ENCODE measurements around the gene INPP5K. TPM values are rescaled to one million over a fixed set of nuclear protein-coding genes. Genes with fewer than 3 reads are reported as not detected.

Gene INPP5K
- total RNA-seq, 1 donor from 2014 or later: 23.0 TPM

- no peak overlapping the region for H3K9ac ChIP-seq (ENCODE audit: low read depth in 1 of 3, low read length in 3 of 3)
- peaks cover 9 to 13% (median 10%) of the 10 kb centered on the region in 3 donors for H3K4me1 ChIP-seq (ENCODE audit: control insufficient read depth in 3 of 3, insufficient read depth in 3 of 3, low read length in 3 of 3)
- no peak overlapping the region for H3K27ac ChIP-seq (ENCODE audit: low read depth, low read length)
- H3K36me3 ChIP-seq (ENCODE audit: control insufficient read depth in 3 of 3, insufficient read depth in 3 of 3, low read length in 3 of 3): peaks cover 31 to 50% (median 36%) of the 10 kb centered on the region in 3 donors
- no peak overlapping the region for H3K4me3 ChIP-seq (ENCODE audit: low read length in 3 of 3)
- H3K27me3 ChIP-seq (ENCODE audit: control insufficient read depth in 3 of 3, insufficient read depth in 3 of 3, low read length in 3 of 3): no peaks in the 10 kb centered on the region
- no peaks in the 10 kb centered on the region for H3K9me3 ChIP-seq (ENCODE audit: control insufficient read depth in 3 of 3, low read length in 3 of 3)
Measured at GRCh38 chr17:1470071-1470754, 46.2 kb downstream of the INPP5K start.

- no peaks in the 10 kb centered on the region for H3K27me3 ChIP-seq (ENCODE audit: control insufficient read depth in 3 of 3, insufficient read depth in 3 of 3, low read length in 3 of 3)
- H3K27ac ChIP-seq (ENCODE audit: low read depth, low read length): no peak overlapping the region
- H3K9ac ChIP-seq (ENCODE audit: low read depth in 1 of 3, low read length in 3 of 3): no peak overlapping the region
- no peak overlapping the region for H3K4me3 ChIP-seq (ENCODE audit: low read length in 3 of 3)
- H3K9me3 ChIP-seq (ENCODE audit: control insufficient read depth in 3 of 3, low read length in 3 of 3): no peaks in the 10 kb centered on the region
- peaks cover 31 to 45% (median 40%) of the 10 kb centered on the region in 3 donors for H3K36me3 ChIP-seq (ENCODE audit: control insufficient read depth in 3 of 3, insufficient read depth in 3 of 3, low read length in 3 of 3)
- peaks cover 8 to 13% (median 9%) of the 10 kb centered on the region in 3 donors for H3K4me1 ChIP-seq (ENCODE audit: control insufficient read depth in 3 of 3, insufficient read depth in 3 of 3, low read length in 3 of 3)
Measured at GRCh38 chr17:1469231-1469852, 47.1 kb downstream of the INPP5K start.

- Histone ChIP-seq H3K36me3 (ENCODE audit: control insufficient read depth in 3 of 3, insufficient read depth in 3 of 3, low read length in 3 of 3) (peaks cover 31 to 42% (median 37%) of the 10 kb centered on the region in 3 donors), H3K4me3 (ENCODE audit: low read length in 3 of 3) (peak overlapping the region in 1 of 3 donors; percentile 13), H3K9me3 (ENCODE audit: control insufficient read depth in 3 of 3, low read length in 3 of 3) (no peaks in the 10 kb centered on the region), H3K4me1 (ENCODE audit: control insufficient read depth in 3 of 3, insufficient read depth in 3 of 3, low read length in 3 of 3) (peaks cover 9 to 14% (median 12%) of the 10 kb centered on the region in 3 donors), H3K27me3 (ENCODE audit: control insufficient read depth in 3 of 3, insufficient read depth in 3 of 3, low read length in 3 of 3) (no peaks in the 10 kb centered on the region), H3K9ac (ENCODE audit: low read depth in 1 of 3, low read length in 3 of 3) (peak overlapping the region in 2 of 3 donors; percentile 47 to 75), H3K27ac (ENCODE audit: low read depth, low read length) (peak overlapping the region; percentile 57)
Measured at GRCh38 chr17:1467898-1468492, 48.4 kb downstream of the INPP5K start.

GRCh38 chr17:1467258-1467657 lies 49.2 kb downstream of the INPP5K start:
- H3K4me3 ChIP-seq (ENCODE audit: low read length in 3 of 3): no peak overlapping the region
- no peak overlapping the region for H3K27ac ChIP-seq (ENCODE audit: low read depth, low read length)
- no peak overlapping the region for H3K9ac ChIP-seq (ENCODE audit: low read depth in 1 of 3, low read length in 3 of 3)
- H3K9me3 ChIP-seq (ENCODE audit: control insufficient read depth in 3 of 3, low read length in 3 of 3): no peaks in the 10 kb centered on the region
- H3K36me3 ChIP-seq (ENCODE audit: control insufficient read depth in 3 of 3, insufficient read depth in 3 of 3, low read length in 3 of 3): peaks cover 27 to 41% (median 37%) of the 10 kb centered on the region in 3 donors
- H3K27me3 ChIP-seq (ENCODE audit: control insufficient read depth in 3 of 3, insufficient read depth in 3 of 3, low read length in 3 of 3): no peaks in the 10 kb centered on the region
- peaks cover 11 to 21% (median 15%) of the 10 kb centered on the region in 3 donors for H3K4me1 ChIP-seq (ENCODE audit: control insufficient read depth in 3 of 3, insufficient read depth in 3 of 3, low read length in 3 of 3)

- Histone ChIP-seq H3K36me3 (ENCODE audit: control insufficient read depth in 3 of 3, insufficient read depth in 3 of 3, low read length in 3 of 3) (peaks cover 18 to 20% (median 18%) of the 10 kb centered on the region in 3 donors), H3K4me3 (ENCODE audit: low read length in 3 of 3) (no peak overlapping the region)
Measured at GRCh38 chr17:1464186-1464585, 52.2 kb downstream of the INPP5K start.

GRCh38 chr17:1462164-1463112 lies 54.0 kb downstream of the INPP5K start:
- peak overlapping the region; percentile 30 for H3K27ac ChIP-seq (ENCODE audit: low read depth, low read length)

More at GRCh38 chr17:1464186-1464585, 52.2 kb downstream of the INPP5K start:
- no peak overlapping the region for H3K9ac ChIP-seq (ENCODE audit: low read depth in 1 of 3, low read length in 3 of 3)
- H3K27ac ChIP-seq (ENCODE audit: low read depth, low read length): no peak overlapping the region
- H3K4me1 ChIP-seq (ENCODE audit: control insufficient read depth in 3 of 3, insufficient read depth in 3 of 3, low read length in 3 of 3): peaks cover 22 to 41% (median 34%) of the 10 kb centered on the region in 3 donors
- H3K9me3 ChIP-seq (ENCODE audit: control insufficient read depth in 3 of 3, low read length in 3 of 3): no peaks in the 10 kb centered on the region
- no peaks in the 10 kb centered on the region for H3K27me3 ChIP-seq (ENCODE audit: control insufficient read depth in 3 of 3, insufficient read depth in 3 of 3, low read length in 3 of 3)

GRCh38 chr17:1461198-1461944 lies 55.0 kb downstream of the INPP5K start:
- Histone ChIP-seq H3K27ac (ENCODE audit: low read depth, low read length) (no peak overlapping the region), H3K27me3 (ENCODE audit: control insufficient read depth in 3 of 3, insufficient read depth in 3 of 3, low read length in 3 of 3) (no peaks in the 10 kb centered on the region), H3K4me1 (ENCODE audit: control insufficient read depth in 3 of 3, insufficient read depth in 3 of 3, low read length in 3 of 3) (peaks cover 17 to 34% (median 31%) of the 10 kb centered on the region in 3 donors), H3K9ac (ENCODE audit: low read depth in 1 of 3, low read length in 3 of 3) (no peak overlapping the region), H3K36me3 (ENCODE audit: control insufficient read depth in 3 of 3, insufficient read depth in 3 of 3, low read length in 3 of 3) (peaks cover 0 to 6% (median 5%) of the 10 kb centered on the region in 3 donors), H3K9me3 (ENCODE audit: control insufficient read depth in 3 of 3, low read length in 3 of 3) (no peaks in the 10 kb centered on the region), H3K4me3 (ENCODE audit: low read length in 3 of 3) (no peak overlapping the region)

More at GRCh38 chr17:1462164-1463112, 54.0 kb downstream of the INPP5K start:
- peak overlapping the region in 1 of 3 donors; percentile 14 for H3K9ac ChIP-seq (ENCODE audit: low read depth in 1 of 3, low read length in 3 of 3)
- H3K27me3 ChIP-seq (ENCODE audit: control insufficient read depth in 3 of 3, insufficient read depth in 3 of 3, low read length in 3 of 3): no peaks in the 10 kb centered on the region
- peaks cover 3 to 10% (median 9%) of the 10 kb centered on the region in 3 donors for H3K36me3 ChIP-seq (ENCODE audit: control insufficient read depth in 3 of 3, insufficient read depth in 3 of 3, low read length in 3 of 3)
- peaks cover 13 to 27% (median 26%) of the 10 kb centered on the region in 3 donors for H3K4me1 ChIP-seq (ENCODE audit: control insufficient read depth in 3 of 3, insufficient read depth in 3 of 3, low read length in 3 of 3)
- no peaks in the 10 kb centered on the region for H3K9me3 ChIP-seq (ENCODE audit: control insufficient read depth in 3 of 3, low read length in 3 of 3)
- H3K4me3 ChIP-seq (ENCODE audit: low read length in 3 of 3): no peak overlapping the region

- H3K4me3 ChIP-seq (ENCODE audit: low read length in 3 of 3): no peak overlapping the region
- H3K36me3 ChIP-seq (ENCODE audit: control insufficient read depth in 3 of 3, insufficient read depth in 3 of 3, low read length in 3 of 3): peaks cover 0 to 4% (median 0%) of the 10 kb centered on the region in 3 donors
- peak overlapping the region in 2 of 3 donors; percentile 24 to 34 for H3K9ac ChIP-seq (ENCODE audit: low read depth in 1 of 3, low read length in 3 of 3)
- H3K27me3 ChIP-seq (ENCODE audit: control insufficient read depth in 3 of 3, insufficient read depth in 3 of 3, low read length in 3 of 3): no peaks in the 10 kb centered on the region
- H3K27ac ChIP-seq (ENCODE audit: low read depth, low read length): peak overlapping the region; percentile 76
- peaks cover 17 to 36% (median 31%) of the 10 kb centered on the region in 3 donors for H3K4me1 ChIP-seq (ENCODE audit: control insufficient read depth in 3 of 3, insufficient read depth in 3 of 3, low read length in 3 of 3)
- H3K9me3 ChIP-seq (ENCODE audit: control insufficient read depth in 3 of 3, low read length in 3 of 3): no peaks in the 10 kb centered on the region
Measured at GRCh38 chr17:1460233-1460632, 56.2 kb downstream of the INPP5K start.

All from skeletal muscle tissue (tissue), 4 donors.